GM19397 (cell line): ENCODE measurements around the gene RS1.

Source experiments
- ATAC-seq: cut with Tn5 transposase; IDR thresholded peaks from one replicate; pipeline ENCODE4 v1.9.1; 2021; ENCODE audit warnings: mild to moderate bottlenecking, moderate library complexity; ENCODE audit not compliant: unreplicated experiment

Gene RS1

GRCh38 chrX:18672008-18672407 lies at the start of gene RS1:
Gene RS1 (minus strand): TSS chrX:18672108. CDS start chrX:18672068, 40 bp downstream.
- ATAC-seq: no peak

GRCh38 chrX:18719852-18720251 lies 47.9 kb upstream of the RS1 start:
- ATAC-seq: no peak

GRCh38 chrX:18714910-18715309 lies 43.0 kb upstream of the RS1 start:
- no peak for ATAC-seq

- ATAC-seq: no peak
Measured at GRCh38 chrX:18709833-18710232, 37.9 kb upstream of the RS1 start.

GRCh38 chrX:18707426-18708049 lies 35.6 kb upstream of the RS1 start, which contains the start of gene PPEF1:
Gene PPEF1 (plus strand): TSS chrX:18707645. CDS start chrX:18707781, 136 bp downstream.
- ATAC-seq: no peak

- ATAC-seq: no peak
Measured at GRCh38 chrX:18702362-18703195, 30.7 kb upstream of the RS1 start.

GRCh38 chrX:18701621-18702361 lies 29.9 kb upstream of the RS1 start:
- no peak for ATAC-seq

- ATAC-seq: no peak
Measured at GRCh38 chrX:18698737-18699650, 27.1 kb upstream of the RS1 start.

GRCh38 chrX:18696653-18697052 lies 24.7 kb upstream of the RS1 start:
- ATAC-seq: no peak

GRCh38 chrX:18692541-18692940 lies 20.6 kb upstream of the RS1 start:
- ATAC-seq: no peak

GRCh38 chrX:18691431-18691830 lies 19.5 kb upstream of the RS1 start:
- no peak for ATAC-seq

- no peak for ATAC-seq
Measured at GRCh38 chrX:18687856-18688495, 16.1 kb upstream of the RS1 start.

GRCh38 chrX:18682979-18683387 lies 11.1 kb upstream of the RS1 start:
- no peak for ATAC-seq

- no peak for ATAC-seq
Measured at GRCh38 chrX:18681996-18682395, 10.1 kb upstream of the RS1 start.

- ATAC-seq: no peak
Measured at GRCh38 chrX:18677161-18677869, 5.4 kb upstream of the RS1 start.

- ATAC-seq: no peak
Measured at GRCh38 chrX:18676470-18676869, 4.6 kb upstream of the RS1 start.

- no peak for ATAC-seq
Measured at GRCh38 chrX:18676050-18676449, 4.1 kb upstream of the RS1 start.

GRCh38 chrX:18674788-18675735 lies 3.2 kb upstream of the RS1 start:
- ATAC-seq: peak; percentile 79
